Prostate gland (tissue), 2 donors: ENCODE measurements around the gene IL11. TPM values are rescaled to one million over a fixed set of nuclear protein-coding genes. Genes with fewer than 3 reads are reported as not detected.
"Not testable (repeated sequence)": the region's sequence is repeated elsewhere in the genome, so short reads cannot be mapped to it uniquely, and the experiment has no call there.

Source experiments
- DNase-seq: peaks from one replicate; pipeline ENCODE4 v3.0.0-alpha.2; 2019; ENCODE audit warnings: low spot score
- H3K27ac ChIP-seq, 2 donors: fragments of 200-600 bp; sonication (generic); 2 replicates each; pipeline ENCODE4 v1.5.1; 2017 to 2019
- H3K27me3 ChIP-seq: fragments of 200-600 bp; sonication (generic); replicated peaks from 2 replicates; pipeline ENCODE4 v1.5.1; 2019; ENCODE audit not compliant: insufficient read depth
- H3K36me3 ChIP-seq, 2 donors: fragments of 200-600 bp; sonication (generic); 1 replicate in 1 of 2; 2 replicates in 1 of 2; pipeline versions ENCODE4 v1.5.1 to v1.8.1; 2017 to 2019
- H3K4me1 ChIP-seq: fragments of 200-600 bp; sonication (generic); replicated peaks from 2 replicates; pipeline ENCODE4 v1.5.1; 2019
- H3K4me3 ChIP-seq, 2 donors: fragments of 200-600 bp; sonication (generic); 2 replicates each; pipeline ENCODE4 v1.5.1; 2017 to 2019
- H3K9me3 ChIP-seq: fragments of 200-600 bp; sonication (generic); 2 replicates; pipeline ENCODE4 v1.5.1; 2017
- CTCF ChIP-seq, 4 experiments: fragments of 200-600 bp in 2 of 4; fragments of 450-650 bp in 2 of 4; sonication (generic) in 2 of 4; IDR thresholded peaks; 1 replicate in 3 of 4; 2 replicates in 1 of 4; pipeline ENCODE4 v1.5.1; 2016 to 2019; ENCODE audit warnings: antibody characterized with exemption in 4 of 4, mild to moderate bottlenecking in 2 of 4, moderate library complexity in 2 of 4
- POLR2A ChIP-seq: fragments of 450-650 bp; IDR thresholded peaks from one replicate; pipeline ENCODE4 v1.6.1; 2016; ENCODE audit warnings: antibody characterized with exemption, mild to moderate bottlenecking
- POLR2AphosphoS5 ChIP-seq: sonication (generic); formaldehyde crosslinking; IDR thresholded peaks from one replicate; pipeline ENCODE4 v1.6.1; 2017; ENCODE audit warnings: antibody characterized with exemption
- WGBS: methylation state at CpG from one replicate; pipeline ENCODE4 v1.1.5; 2018; 5-methylcytosine and 5-hydroxymethylcytosine counted together
- intact Hi-C: fragments of 100-400 bp; cut with DNase I; formaldehyde crosslinking; loops from one replicate; pipeline ENCODE4 v1.14.2; 2022
- total RNA-seq, 2 donors: library from RNA; depleted of rRNA; stranded (reverse); fragments of >200 nt; gene quantifications; one replicate each; pipeline ENCODE4 v1.1.0, GENCODE V29; 2016

The IL11 gene
- total RNA-seq, 2 donors from 2014 or later, result 2.0 TPM; not detected in 1

- intact Hi-C loops, result loop anchor here (5.0 kb wide), 1 partner anchor 290 kb away; the partner anchor contains the start of gene PPP1R12C
- Histone ChIP-seq H3K9me3 (no peaks in the 10 kb centered on the region), H3K4me1 (peaks cover 8% of the 10 kb centered on the region), H3K27ac (peak overlapping the region; percentile 91 to 97), H3K36me3 (peaks cover 0 to 4% of the 10 kb centered on the region in 2 donors), H3K4me3 (peak overlapping the region; percentile 89 to 95), H3K27me3 (no peaks in the 10 kb centered on the region)
- no peak for DNase-seq
- TF ChIP-seq CTCF (IDR thresholded peaks at IDR 0.05), result no peak
- TF ChIP-seq POLR2A, result no peak
- no peak for TF ChIP-seq POLR2AphosphoS5
- 6% methylated on average over 35 of the region's 35 CpGs for WGBS
Measured at GRCh38 chr19:55406826-55407549, 36.7 kb upstream of the IL11 start.

- 70% methylated on average over 14 of the region's 14 CpGs for WGBS
- H3K27ac ChIP-seq, result no peak overlapping the region
Measured at GRCh38 chr19:55406091-55406825, 36.0 kb upstream of the IL11 start.

GRCh38 chr19:55405638-55406037, 35.4 kb upstream of the IL11 start:
- Histone ChIP-seq H3K4me1 (peaks cover 8% of the 10 kb centered on the region), H3K27ac (no peak overlapping the region), H3K36me3 (peaks cover 0 to 4% of the 10 kb centered on the region in 2 donors), H3K27me3 (no peaks in the 10 kb centered on the region), H3K4me3 (no peak overlapping the region), H3K9me3 (no peaks in the 10 kb centered on the region)
- 81% methylated on average over 5 of the region's 5 CpGs for WGBS
- TF ChIP-seq POLR2AphosphoS5 (no peak), CTCF (IDR thresholded peaks at IDR 0.05) (no peak), POLR2A (no peak)
- intact Hi-C loops, result loop anchor here (5.0 kb wide), 1 partner anchor 288 kb away; the partner anchor contains the start of gene PPP1R12C
- no peak for DNase-seq

More at GRCh38 chr19:55406091-55406825, 36.0 kb upstream of the IL11 start:
- Histone ChIP-seq H3K4me3 (peak overlapping the region; percentile 89 to 95), H3K27me3 (no peaks in the 10 kb centered on the region), H3K4me1 (peaks cover 8% of the 10 kb centered on the region), H3K9me3 (no peaks in the 10 kb centered on the region), H3K36me3 (peaks cover 0 to 4% of the 10 kb centered on the region in 2 donors)
- no peak for DNase-seq
- intact Hi-C loops, result loop anchor here (5.0 kb wide), 1 partner anchor 289 kb away; the partner anchor contains the start of gene PPP1R12C
- no peak for TF ChIP-seq POLR2AphosphoS5
- no peak for TF ChIP-seq CTCF (IDR thresholded peaks at IDR 0.05)
- TF ChIP-seq POLR2A, result no peak

- no peak overlapping the region for H3K27ac ChIP-seq
- peaks cover 8% of the 10 kb centered on the region for H3K4me1 ChIP-seq
- H3K9me3 ChIP-seq, result no peaks in the 10 kb centered on the region
- intact Hi-C loops, result no loop called here
- H3K27me3 ChIP-seq, result no peaks in the 10 kb centered on the region
- peaks cover 0 to 4% of the 10 kb centered on the region in 2 donors for H3K36me3 ChIP-seq
- no peak for DNase-seq
- TF ChIP-seq POLR2AphosphoS5 (no peak), CTCF (IDR thresholded peaks at IDR 0.05) (no peak), POLR2A (no peak)
- WGBS, result 62% methylated on average over 2 of the region's 2 CpGs
- no peak overlapping the region for H3K4me3 ChIP-seq
Measured at GRCh38 chr19:55402509-55402908, 32.2 kb upstream of the IL11 start.

- H3K9me3 ChIP-seq, DNase-seq, intact Hi-C loops, H3K36me3 ChIP-seq, H3K27me3 ChIP-seq, H3K4me3 ChIP-seq, H3K4me1 ChIP-seq, H3K27ac ChIP-seq: not testable (repeated sequence)
- WGBS, result 88% methylated on average over 17 of the region's 28 CpGs
Measured at GRCh38 chr19:55401390-55401789, 31.1 kb upstream of the IL11 start.
